ENCODE results near the gene CCM2L. TPM values are rescaled to one million over a fixed set of nuclear protein-coding genes. Genes with fewer than 3 reads are reported as not detected.
A peak's percentile ranks its signal among the peaks of the same experiment; 100 is the strongest.

The CCM2L gene
- total and polyA plus RNA-seq, 2 of the 8 experiments (the other 6 are each of a cell fraction or from before 2014, with no cell fraction given) = 5.5 to 15.8 TPM

DNA sequence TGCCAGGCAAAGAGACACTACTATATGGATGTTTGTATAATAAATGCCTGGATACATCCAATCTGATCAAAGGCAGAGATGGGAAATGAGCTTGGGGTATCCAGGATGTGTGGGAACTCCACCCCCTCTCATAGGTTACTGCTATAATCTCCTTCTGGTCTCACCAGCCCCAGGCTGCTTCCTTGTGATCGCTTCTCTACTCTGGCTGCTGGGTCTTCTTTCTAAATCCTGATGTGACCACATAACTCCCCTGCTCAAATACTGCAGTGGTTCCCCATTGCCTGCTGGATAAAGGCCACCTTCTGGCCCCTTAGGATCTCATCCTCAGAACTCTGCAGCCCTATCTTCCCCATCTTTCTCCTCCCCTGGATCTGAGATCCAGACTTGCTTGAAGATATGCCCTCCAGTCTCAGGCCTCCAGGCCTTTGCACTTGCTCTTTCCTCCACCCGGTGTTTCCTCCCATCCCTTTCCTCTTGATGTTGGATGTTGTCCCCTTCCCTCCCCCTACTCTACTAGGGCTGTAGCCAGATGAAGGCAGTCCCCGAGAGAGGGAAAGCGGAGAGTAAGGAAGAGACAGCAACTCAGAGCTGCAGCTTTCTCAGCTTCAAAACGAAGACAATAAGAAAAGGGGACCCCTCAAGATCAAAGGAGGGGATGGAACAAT lies 43.1 kb upstream of the CCM2L start:
- Histone ChIP-seq H2BK15ac (ENCODE audit: low read length) (peak overlapping the region; percentile 31; the same call in 1 of the 2 replicates), H4K20me1 (replicated peaks in 1 of 2; ENCODE audit: control insufficient read depth in 1 of 2, insufficient read depth in 2 of 2, low read length in 2 of 2) (peaks cover 3 to 5% of the 10 kb centered on the region in 2 experiments), H4K91ac (replicated peaks; ENCODE audit: insufficient read length, low read length) (no peak overlapping the region), H3K4ac (replicated peaks; ENCODE audit: insufficient read length, low read depth, low read length) (no peak overlapping the region), H4K8ac (ENCODE audit: extremely low read depth, insufficient read depth, low read length) (no peak overlapping the region), H2BK20ac (ENCODE audit: low read length) (no peak overlapping the region), H3K56ac (replicated peaks; ENCODE audit: insufficient read length, low read depth, low read length) (peak overlapping the region; percentile 13), H2AK5ac (ENCODE audit: low read depth, low read length) (no peak overlapping the region), H3K9ac (replicated peaks in 1 of 4; ENCODE audit: extremely low read depth in 1 of 4, low read depth in 3 of 4, low read length in 3 of 4) (peak overlapping the region in 1 of 4 experiments; percentile 16; a peak in 2 of 7 replicates), H3K23ac (ENCODE audit: insufficient read length) (no peak overlapping the region), H3K79me1 (ENCODE audit: low read depth, low read length) (no peaks in the 10 kb centered on the region), H3K18ac (ENCODE audit: extremely low read depth, low read length) (no peak overlapping the region; the same call in 1 of the 2 replicates), H2BK120ac (replicated peaks; ENCODE audit: low read depth, low read length) (peak overlapping the region; percentile 16), H3K4me2 (ENCODE audit: insufficient read depth in 1 of 2, low read depth in 2 of 2, low read length in 2 of 2) (peak overlapping the region; percentile 87), H3K27ac (ENCODE audit: low read depth, low read length) (no peak overlapping the region), H3K4me1 (replicated peaks in 1 of 4; ENCODE audit: control insufficient read depth in 3 of 4, insufficient read depth in 4 of 4, low read length in 3 of 4) (peaks cover 0 to 12% (median 7%) of the 10 kb centered on the region in 4 experiments; a peak in 5 of 7 replicates), H4K5ac (ENCODE audit: insufficient read length, low read depth, low read length) (no peak overlapping the region), H2AFZ (ENCODE audit: low read length) (peak overlapping the region; percentile 36; the same call in 1 of the 2 replicates), H2BK12ac (ENCODE audit: low read depth, low read length) (no peak overlapping the region), H3K79me2 (ENCODE audit: control insufficient read depth in 1 of 2, insufficient read depth in 2 of 2, low read length in 2 of 2) (no peaks in the 10 kb centered on the region), H3K9me3 (ENCODE audit: insufficient read depth in 2 of 2, low read depth in 1 of 2, low read length in 1 of 2) (no peaks in the 10 kb centered on the region), H3K23me2 (ENCODE audit: low read depth, low read length) (peaks cover 3% of the 10 kb centered on the region; the same call in 1 of the 2 replicates), H3K36me3 (ENCODE audit: control insufficient read depth in 2 of 4, insufficient read depth in 4 of 4, low read length in 3 of 4) (no peaks in the 10 kb centered on the region), H2BK5ac (ENCODE audit: low read depth, low read length) (peak overlapping the region; percentile 48; the same call in 1 of the 2 replicates), H3K14ac (ENCODE audit: insufficient read length) (no peak overlapping the region), H3K4me3 (ENCODE audit: extremely low read depth in 1 of 4, insufficient read depth in 2 of 4, low read depth in 3 of 4, low read length in 4 of 4) (peak overlapping the region; percentile 43 to 70 (median 60)), H3K27me3 (replicated peaks in 1 of 4; ENCODE audit: control insufficient read depth in 3 of 4, extremely low read depth in 1 of 4, insufficient read depth in 3 of 4, low read length in 3 of 4) (peaks cover 0 to 8% (median 2%) of the 10 kb centered on the region in 4 experiments; a peak in 5 of 7 replicates)
- FAIRE-seq (peak; percentile 91), DNase-seq (ENCODE audit: low read depth in 1 of 2, low spot score in 2 of 2) (no peak)
- ChIA-PET POLR2A (ENCODE audit: partially characterized antibody) (interaction anchor here (1.0 to 1.7 kb wide), 3 partner anchors 15 to 105 kb away, joined by 3 to 4 read pairs (median 3); partner anchors contain the start of gene PDRG1), CTCF (ENCODE audit: partially characterized antibody) (interaction anchor here (0.6 to 3.2 kb wide), 8 partner anchors 8 to 143 kb away, joined by 3 to 13 read pairs (median 6); partner anchors contain the start of gene PDRG1)
- WGBS, 2 experiments (ENCODE audit: extremely low coverage in 1 of 2, insufficient coverage in 1 of 2, insufficient read length in 1 of 2, insufficient replicate concordance in 2 of 2, low coverage in 1 of 2, low lambda C conversion rate in 2 of 2, missing lambda C conversion rate in 1 of 2) = 26% methylated on average over 5 of the region's 5 CpGs; no CpG with 5 or more reads in 1 of the 2 experiments
- TF ChIP-seq YY1 (IDR thresholded peaks at IDR 0.05; ENCODE audit: low read depth, low read length) (no peak), CREB1 (IDR thresholded peaks at IDR 0.05) (no peak)
